Measurements from ENCODE around the gene MYPN.
A peak's percentile ranks its signal among the peaks of the same experiment; 100 is the strongest.
"Not testable (repeated sequence)": the region's sequence is repeated elsewhere in the genome, so short reads cannot be mapped to it uniquely, and the experiment has no call there.

MYPN gene

DNA sequence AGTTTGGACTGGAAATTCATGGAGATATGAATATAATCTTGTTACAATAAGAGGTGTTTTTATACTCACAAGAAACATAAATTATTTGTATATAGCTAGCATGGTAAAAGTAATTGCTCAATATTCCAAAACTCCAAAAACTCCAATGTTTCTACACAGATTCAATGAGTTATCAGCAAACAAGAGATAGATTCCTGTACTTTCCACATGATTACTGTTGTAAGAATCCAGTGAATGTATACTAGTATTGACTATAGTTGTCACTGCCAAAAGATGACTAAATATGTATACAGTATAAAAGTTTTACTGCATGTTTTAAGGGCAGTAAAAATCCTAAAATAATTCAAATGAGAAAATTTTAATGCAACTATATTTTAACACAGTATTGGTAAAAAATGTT, 111.9 kb downstream of the MYPN start:
- no peak for DNase-seq (ENCODE audit: low read depth, low spot score)
- H3K27ac ChIP-seq: no peak overlapping the region

DNA sequence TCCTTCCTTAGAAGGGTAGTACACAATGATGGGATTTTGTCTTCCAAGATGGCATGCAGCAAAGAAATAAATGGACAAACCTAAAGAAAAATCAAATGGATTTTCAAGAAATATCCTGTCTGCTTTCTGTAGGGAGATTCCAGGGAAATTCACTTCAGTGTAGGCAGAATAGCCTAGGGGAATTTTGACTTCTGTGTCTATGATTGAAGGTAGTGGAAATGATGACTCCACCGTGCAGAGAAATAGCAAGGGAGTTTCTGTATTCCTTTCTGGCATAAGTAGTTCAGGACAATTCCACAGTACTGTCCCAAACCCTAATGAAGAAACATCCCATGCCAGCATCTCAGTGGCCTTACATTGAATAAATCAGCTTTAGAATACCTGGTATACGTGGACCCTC, 113.1 kb downstream of the MYPN start:
- H3K27ac ChIP-seq: no peak overlapping the region
- no peak for DNase-seq (ENCODE audit: low read depth, low spot score)

DNA sequence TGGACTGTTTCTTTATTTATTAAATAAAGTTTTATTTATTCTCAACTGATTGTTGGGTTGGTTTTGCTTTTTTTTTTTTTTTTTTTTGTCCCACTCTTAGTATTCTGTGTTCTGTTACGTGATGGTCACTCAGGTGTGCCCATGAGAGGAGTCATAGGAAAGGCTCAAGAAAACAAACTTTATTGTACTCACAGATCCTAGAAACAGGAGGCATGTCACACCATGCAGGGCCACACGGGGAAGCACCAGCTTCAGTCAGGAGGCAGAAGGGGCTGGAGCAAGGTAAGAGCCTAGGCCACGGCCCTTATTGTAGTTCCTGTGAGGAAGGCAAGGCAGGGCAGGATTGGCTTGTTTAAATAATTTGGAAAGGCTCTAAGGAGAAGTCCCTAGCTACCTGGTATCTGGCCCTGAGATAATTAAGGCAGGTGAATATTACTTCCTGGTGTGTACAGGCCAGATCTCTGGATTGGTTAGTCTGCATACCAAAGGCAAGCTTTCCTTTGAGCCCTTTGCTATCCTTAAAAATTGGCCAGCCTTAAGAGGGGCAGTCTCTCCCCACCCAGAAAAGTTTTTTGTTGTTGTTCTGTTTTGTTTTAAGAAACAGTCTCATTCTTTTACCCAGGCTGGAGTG, 114.4 kb downstream of the MYPN start:
- no peak for DNase-seq (ENCODE audit: low read depth, low spot score)
- no peak overlapping the region for H3K27ac ChIP-seq

DNA sequence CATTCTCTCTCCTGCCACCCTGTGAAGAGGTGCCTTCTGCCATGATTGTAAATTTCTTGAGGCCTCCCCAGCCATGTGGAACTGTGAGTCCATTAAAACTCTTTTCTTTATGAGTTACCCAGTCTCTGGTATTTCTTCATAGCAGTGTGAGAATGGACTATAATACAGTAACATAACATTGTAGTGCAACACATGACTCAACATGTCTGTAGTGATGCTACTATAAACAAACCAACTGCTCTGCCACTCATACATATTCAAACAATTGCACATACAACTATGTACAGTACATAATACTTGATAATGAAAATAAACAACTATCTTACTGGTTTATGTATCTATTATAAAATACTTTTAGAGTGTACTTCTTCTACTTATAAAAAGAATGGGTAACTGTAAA, 115.5 kb downstream of the MYPN start:
- DNase-seq (ENCODE audit: low read depth, low spot score): peak; percentile 57
- no peak overlapping the region for H3K27ac ChIP-seq

DNA sequence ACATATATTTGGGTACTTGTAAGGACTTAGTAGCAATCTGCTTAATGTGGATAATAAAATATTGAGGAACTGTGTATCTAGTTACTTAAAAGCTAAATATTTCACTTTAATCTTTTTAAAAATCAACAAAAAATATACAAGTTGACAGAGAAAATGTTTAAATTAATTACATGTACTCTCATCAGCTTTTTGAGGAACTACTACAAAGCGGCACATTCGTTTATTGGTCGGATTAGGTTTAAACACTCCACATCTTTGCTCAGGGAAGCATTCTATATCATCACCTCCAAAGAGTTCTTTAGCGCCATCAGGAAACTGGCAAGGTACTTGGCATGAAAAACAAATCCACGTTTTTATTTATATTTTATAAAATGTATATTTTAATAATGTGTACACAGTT, 121.0 kb downstream of the MYPN start:
- H3K27ac ChIP-seq: no peak overlapping the region
- no peak for DNase-seq (ENCODE audit: low read depth, low spot score)

DNA sequence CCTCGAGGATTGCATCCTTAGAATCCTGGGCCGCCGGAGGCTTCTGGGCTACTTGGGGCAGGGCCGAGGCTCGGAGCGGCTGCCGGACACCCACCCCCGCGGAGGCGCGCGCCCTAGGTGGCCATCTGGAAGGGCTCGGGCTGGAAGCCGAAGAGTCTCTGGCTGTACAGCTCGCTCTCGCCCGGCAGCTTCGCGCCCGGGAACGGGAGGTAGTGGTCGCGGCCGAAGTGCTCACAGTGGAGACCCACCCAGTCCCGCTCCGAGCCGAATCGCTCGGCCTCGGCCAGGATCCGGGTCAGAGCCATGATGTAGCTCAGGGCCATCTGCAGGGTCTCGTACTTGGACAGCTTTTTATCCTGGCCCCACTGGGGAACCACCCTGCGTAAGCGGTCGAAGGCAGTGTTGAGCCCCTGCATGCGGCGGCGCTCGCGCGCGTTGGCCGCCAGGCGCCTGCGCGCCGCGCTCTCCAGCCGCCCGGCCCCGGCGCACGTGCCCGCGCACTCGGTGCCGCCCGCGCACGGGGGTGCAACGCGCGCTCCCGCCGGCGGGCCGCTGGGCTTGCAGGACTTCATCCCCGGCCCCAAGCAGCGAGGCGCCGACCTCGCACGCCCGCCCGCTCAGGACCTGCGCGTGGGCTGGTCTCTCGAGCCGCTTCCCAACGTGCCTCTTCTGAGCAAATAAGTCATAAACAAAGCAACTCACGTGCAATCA, 122.0 kb downstream of the MYPN start:
- no peak for DNase-seq (ENCODE audit: low read depth, low spot score)
- H3K27ac ChIP-seq: no peak overlapping the region

DNA sequence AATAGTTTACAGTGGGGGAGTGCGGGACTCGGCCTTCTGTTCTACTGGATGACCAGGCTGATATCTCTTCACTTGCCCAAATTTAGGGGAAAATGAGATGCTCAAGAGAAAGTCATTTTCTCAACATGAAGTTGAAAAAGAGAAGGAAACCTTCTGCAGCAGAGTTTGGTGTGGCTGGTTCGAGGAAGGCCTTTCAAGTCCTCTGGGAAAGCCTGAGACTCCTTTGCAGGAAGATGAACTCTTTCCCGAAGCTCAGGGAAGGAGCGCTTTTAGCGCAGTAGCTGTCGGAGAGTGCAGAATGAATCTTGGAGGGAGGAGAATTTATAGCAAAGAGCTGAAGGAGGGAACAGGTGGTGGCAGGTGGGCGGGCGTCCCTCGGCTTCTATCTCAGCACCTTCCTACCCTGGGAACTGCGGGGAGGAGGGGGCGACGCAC, 122.5 kb downstream of the MYPN start, which contains the start of gene ATOH7:
Gene ATOH7 (minus strand): TSS at position 297 of the 435 bp plus-strand sequence. CDS start 436 bp downstream, outside the sequence.
- DNase-seq (ENCODE audit: low read depth, low spot score): no peak
- no peak within 1 kb of the TSS for H3K27ac ChIP-seq

DNA sequence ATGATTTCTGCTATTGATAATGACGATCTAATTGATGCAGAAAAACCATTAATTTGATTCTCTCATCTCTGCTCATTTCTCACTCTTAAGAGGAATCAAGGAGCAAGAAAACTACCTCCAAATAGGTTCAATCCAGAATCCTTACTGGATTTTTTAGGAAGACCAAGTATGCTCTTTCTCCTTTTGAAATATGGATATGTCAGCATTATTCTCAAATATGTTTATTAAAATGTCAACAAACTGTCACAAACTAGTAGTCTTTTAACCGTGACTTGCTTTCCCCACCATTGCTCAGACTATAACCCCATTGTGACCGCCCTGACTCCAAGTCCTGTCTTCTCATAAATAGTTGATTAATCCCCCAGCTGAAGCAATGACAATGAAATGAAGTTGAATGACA, 123.8 kb downstream of the MYPN start:
- no peak overlapping the region for H3K27ac ChIP-seq
- no peak for DNase-seq (ENCODE audit: low read depth, low spot score)

DNA sequence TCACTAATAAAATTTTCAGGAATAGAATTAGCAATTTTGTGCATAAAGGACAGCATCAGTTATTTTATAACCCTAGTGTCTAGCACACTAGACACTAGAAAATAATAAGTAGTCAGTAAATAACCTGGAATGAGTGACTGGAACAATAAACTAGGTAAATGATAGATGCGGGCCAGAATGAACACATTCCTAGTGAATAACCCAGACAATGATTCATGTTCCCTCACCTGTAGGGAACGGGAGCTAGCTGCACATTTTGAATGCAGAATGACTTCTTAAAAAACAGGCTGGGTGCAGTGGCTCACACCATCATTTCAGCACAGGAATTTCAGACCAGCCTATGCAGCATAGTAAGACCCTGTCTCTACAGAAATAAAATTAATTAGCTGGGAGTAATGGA, 125.8 kb downstream of the MYPN start:
- DNase-seq (ENCODE audit: low read depth, low spot score): peak; percentile 36
- no peak overlapping the region for H3K27ac ChIP-seq

DNA sequence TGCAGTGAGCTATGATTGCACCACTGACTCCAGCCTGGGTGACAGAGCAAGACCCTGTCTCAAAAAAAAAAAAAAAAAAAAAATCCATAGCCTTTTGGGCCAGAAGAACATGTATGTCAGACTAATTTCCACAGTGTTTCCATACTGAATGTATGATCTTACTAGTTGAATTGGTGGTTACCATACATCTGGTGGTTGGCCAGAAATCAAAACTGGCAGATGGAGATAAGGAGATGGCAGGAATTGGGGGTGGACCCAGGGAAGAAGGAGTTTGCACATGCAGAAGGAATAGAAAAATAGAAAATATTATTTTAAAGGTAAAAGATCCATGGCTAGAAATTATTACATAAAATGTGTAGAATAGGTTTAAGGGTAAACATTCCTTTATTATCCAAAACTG, 126.3 kb downstream of the MYPN start:
- DNase-seq (ENCODE audit: low read depth, low spot score): no peak
- H3K27ac ChIP-seq: no peak overlapping the region

DNA sequence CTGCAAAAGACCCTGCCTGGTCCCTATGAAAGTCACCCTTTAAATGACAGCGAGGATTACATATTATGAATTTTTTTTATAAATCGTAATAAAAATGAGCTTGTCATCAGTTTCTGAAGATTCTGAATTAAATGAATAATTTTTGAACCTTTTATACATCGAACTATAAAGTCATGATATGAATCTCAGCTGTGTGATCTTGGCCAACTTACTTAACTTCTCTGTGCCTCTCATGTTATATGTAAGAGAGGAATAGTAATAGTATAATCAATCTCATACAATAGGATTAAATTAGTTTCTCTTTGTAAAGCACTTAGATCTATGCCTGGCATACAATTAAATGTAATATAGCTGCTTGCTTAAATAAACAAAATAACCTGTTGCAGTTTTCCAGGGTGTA, 127.9 kb downstream of the MYPN start:
- no peak for DNase-seq (ENCODE audit: low read depth, low spot score)
- no peak overlapping the region for H3K27ac ChIP-seq

DNA sequence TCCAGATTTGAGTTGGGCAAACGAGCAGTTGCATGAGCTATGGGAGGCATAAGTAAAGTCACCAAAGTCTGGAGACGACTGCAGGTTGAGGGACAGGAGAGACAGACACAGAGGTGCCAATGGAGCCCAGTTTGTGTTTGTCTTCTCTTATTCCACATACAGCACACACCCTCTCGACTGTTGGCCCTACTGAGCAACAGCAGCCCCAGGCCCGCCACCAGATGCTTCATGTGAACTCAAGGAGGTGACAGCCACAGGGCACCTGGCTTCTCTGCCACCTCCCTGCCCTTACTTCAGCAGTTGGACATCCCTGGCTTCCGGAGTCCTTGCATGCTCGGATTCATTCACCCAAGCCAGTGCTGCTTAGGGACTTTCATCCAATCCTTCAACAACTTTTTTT, 129.1 kb downstream of the MYPN start:
- DNase-seq (ENCODE audit: low read depth, low spot score): no peak
- no peak overlapping the region for H3K27ac ChIP-seq

DNA sequence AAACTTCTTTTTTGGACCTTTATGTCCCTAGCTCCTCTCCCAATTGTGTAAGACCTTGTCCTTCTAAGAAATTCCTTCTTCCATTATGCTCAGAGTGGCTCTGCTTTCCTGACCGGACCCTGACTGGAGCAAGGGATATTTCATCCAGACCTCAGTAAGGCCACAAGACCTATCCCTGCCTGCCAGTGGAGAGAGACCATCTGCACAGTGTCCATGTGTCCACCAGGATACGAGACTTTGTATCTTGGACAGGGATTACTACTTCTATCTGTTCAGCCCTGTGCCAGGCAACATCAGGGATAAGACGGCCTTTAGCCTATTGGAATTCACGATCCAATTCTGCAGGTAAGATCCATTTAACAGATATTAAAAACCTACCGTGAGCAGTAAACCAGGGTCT, 129.8 kb downstream of the MYPN start:
- no peak for DNase-seq (ENCODE audit: low read depth, low spot score)

DNA sequence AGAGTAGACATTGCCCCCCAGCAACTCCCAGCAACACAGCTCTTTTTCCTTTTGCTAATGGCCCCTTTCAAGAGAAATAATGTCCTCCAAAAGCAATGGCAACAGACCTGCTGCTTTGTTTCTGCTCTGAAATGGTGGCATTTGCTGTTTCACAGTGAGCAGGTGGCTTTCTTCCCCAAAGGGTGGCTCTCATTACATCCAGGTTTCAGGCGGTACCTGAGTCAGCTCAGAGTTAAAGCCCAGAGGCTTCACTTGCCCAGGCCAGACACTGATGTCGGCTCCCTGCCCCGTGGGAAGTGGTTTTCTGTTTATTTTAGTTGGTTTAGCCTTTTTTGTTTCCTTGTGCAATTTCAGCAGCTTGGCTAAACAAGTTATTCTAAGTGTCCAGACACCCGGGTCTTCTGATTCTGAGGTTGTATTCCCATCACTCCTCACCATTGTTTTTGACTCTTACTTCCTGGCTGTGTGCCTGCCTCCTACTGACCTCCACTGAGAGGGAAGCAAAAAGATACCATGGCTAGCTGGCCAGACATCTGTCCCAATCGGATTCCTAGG, 130.4 kb downstream of the MYPN start:
- DNase-seq (ENCODE audit: low read depth, low spot score): no peak
- no peak overlapping the region for H3K27ac ChIP-seq

More for the DNA sequence above, 129.8 kb downstream of the MYPN start:
- H3K27ac ChIP-seq: no peak overlapping the region

DNA sequence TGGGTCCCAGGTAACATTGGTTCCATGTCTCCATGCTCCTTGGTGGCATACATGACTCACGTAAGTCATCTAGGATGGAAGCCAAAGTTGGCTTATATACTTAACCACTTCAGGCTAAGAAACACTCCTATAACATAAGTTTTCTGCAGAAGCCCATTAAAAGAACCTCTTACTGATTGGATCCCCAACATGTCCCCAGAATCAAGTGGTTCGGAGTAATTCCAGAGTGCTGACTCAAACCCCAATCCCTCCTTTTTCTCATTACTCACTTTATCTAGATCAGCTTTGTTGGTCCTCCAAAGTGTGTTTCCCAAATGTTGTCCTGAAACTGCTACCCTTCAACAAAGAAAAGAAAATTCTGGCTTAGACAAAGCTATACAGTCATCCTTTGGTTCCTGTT, 132.8 kb downstream of the MYPN start:
- DNase-seq (ENCODE audit: low read depth, low spot score): no peak
- no peak overlapping the region for H3K27ac ChIP-seq

DNA sequence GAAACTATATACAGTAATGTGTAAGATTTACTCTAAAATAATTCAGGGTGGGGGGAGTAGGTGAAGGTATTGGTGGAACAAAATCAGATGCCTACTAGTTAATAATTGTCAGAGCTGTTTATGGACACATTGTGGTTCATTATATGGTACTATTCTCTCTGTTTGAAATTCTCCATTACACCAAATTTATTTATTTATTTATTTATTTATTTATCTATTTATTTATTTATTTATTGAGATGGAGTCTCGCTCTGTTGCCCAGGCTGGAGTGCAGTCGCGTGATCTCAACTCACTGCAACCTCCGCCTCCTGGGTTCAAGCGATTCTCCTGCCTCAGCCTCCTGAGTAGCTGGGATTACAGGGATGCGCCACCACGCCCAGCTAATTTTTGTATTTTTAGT, 137.1 kb downstream of the MYPN start:
- DNase-seq (ENCODE audit: low read depth, low spot score): not testable (repeated sequence)

DNA sequence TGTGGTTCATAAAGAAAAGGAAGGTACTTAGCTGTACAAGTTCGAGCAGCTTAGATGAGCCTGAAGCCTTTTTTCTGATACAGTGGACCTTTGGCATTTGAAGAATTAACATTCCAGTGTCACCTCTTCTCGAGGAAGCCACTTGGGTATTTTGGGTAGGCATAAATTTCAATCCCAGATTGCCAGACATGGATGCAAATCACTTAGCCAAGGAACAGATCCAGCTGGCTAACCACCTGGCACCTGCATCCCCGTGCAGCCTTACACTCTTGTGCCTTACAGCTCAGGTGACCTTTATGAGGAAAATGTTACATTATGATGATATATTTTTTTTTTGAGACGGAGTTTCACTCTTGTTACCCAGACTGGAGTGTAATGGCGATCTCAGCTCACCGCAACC, 138.6 kb downstream of the MYPN start:
- no peak for DNase-seq (ENCODE audit: low read depth, low spot score)
- H3K27ac ChIP-seq: no peak overlapping the region

More for the DNA sequence above, 137.1 kb downstream of the MYPN start:
- H3K27ac ChIP-seq: not testable (repeated sequence)

DNA sequence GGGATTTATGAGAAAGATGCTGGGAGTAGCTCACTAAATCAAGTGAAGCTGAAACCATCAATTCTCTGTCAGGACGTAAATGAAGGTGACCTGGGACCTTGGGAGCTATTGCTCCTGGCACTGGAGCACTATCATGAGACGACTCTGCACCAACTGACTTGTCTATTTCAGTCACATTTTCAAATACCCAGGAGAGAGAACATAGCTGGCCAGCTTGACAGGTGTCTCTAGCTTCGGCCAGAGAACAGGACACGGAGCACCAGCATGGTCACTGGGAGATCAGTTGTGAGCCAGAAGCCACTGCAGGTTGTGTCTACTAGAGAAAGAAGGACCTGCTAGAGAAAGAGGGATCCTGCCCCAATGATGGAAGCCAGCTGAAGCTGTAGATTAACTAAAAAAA, 140.0 kb downstream of the MYPN start:
- no peak for DNase-seq (ENCODE audit: low read depth, low spot score)
- H3K27ac ChIP-seq: no peak overlapping the region

DNA sequence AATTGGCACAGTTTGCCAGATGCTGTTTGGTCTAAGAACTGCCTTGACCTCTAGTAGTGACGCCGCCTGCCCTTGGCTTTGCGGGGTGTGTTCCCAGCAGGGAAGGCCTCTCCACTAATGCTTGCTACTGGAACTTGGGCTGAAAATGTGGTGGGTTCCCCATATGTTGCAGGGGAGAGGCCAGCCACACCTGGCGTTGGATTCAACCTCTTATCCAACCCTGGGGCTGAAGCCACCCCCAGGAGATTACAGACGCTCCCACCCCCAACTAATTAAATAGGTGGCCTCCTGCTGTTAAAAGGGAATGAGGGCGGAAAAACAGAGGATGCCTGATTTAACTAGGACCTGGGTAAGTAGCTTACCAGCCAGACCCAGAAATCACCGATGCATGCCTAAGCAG, 141.9 kb downstream of the MYPN start:
- no peak overlapping the region for H3K27ac ChIP-seq
- no peak for DNase-seq (ENCODE audit: low read depth, low spot score)

DNA sequence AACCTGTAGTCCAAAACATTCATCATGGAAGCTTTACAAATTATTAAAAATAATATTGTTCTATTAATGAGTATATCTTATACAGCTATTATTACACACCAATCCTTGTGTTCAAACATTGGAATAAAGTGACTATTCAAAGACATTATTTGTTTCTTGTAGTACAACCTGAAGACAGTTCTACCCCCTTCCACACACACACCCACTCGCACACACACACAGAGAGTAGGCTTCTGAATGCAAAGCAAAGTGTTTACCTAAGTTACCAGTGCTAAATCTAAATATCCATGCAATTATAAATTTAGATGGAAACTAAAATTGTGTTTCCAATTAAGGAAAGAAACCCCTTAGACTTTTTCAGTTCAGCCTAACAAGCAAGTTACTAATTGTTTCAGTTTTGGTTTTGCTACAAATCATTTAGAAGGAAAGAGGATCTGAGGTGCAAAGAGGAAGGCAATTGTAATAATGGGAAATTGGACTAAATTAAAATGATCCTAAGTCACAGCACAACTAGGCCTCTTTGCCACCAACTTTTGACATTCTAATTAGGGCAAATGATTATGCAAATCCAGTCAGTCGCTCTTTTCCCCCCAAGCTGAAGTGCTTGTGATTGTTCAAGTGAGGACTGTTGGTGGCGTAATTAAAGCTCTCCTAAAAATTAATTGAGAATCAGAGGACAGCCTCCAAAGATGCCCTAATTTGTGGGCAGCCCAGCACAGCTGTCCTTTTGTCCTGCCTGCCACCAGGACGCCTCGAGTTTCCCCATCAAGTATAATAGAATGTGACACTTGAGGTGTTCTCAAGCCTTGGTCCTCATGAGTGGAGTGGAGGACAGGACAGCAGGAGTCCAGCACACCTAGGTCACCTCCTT, 142.6 kb downstream of the MYPN start:
- H3K27ac ChIP-seq: no peak overlapping the region
- no peak for DNase-seq (ENCODE audit: low read depth, low spot score)

DNA sequence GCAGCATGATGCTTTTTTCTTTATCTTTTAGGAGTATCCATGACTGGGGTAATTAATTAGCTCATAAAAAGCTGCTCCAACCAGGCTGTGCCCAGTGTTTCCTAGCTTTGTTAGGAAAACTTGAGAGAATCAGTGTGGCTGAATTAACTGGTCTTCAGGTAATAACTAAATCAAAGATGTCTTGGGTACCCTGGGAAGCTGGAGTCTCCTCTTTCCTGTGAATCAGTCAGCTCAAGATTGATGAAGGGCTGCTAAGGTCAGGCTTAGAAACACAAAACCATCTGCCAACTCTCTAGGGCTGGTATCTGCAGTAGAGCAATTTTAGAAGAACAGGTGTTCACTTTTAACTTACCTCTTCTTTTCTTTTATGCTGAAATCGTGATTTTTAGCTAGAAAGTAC, 144.1 kb downstream of the MYPN start:
- no peak overlapping the region for H3K27ac ChIP-seq
- DNase-seq (ENCODE audit: low read depth, low spot score): no peak
